AG09309 (cell line): ENCODE measurements around the gene CDC42SE1.

ENCODE experiments used
- DNase-seq: peaks from one replicate; pipeline ENCODE4 v3.0.0-alpha.2; 2010; ENCODE audit warnings: low read depth
- H3K4me3 ChIP-seq: 2 replicates; pipeline ENCODE4 v1.5.1; 2011; ENCODE audit warnings: mild to moderate bottlenecking, low read depth, low read length, moderate library complexity; ENCODE audit not compliant: control insufficient read depth
- TF ChIP-seq, protein P1 (sequence below): IDR thresholded peaks from 2 replicates; pipeline ENCODE4 v1.5.1; 2011; ENCODE audit warnings: mild to moderate bottlenecking, low read depth, low read length, inconsistent platforms; ENCODE audit not compliant: insufficient read depth, control insufficient read depth; ENCODE audit errors: missing control alignments

CDC42SE1 gene

DNA sequence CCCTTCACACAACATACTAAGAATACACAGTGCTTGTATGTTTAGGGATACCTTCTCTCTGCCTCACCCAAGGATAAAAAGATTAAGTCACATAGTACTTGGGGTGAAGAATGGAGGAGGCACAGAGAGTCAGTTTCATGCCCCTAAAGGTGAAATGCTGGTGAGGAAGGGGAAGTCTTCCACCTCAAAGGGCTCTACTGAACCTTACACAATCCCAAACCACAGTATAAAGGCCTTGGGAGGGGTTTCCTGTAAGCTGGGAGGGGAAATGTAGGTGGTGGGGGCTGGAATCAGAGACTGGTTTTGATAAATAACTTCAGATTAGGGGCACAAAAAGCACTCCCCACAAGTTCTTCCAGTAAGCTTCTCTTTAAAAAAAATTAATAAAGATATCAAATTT lies 56.2 kb downstream of the CDC42SE1 start:
- TF ChIP-seq, protein P1, sequence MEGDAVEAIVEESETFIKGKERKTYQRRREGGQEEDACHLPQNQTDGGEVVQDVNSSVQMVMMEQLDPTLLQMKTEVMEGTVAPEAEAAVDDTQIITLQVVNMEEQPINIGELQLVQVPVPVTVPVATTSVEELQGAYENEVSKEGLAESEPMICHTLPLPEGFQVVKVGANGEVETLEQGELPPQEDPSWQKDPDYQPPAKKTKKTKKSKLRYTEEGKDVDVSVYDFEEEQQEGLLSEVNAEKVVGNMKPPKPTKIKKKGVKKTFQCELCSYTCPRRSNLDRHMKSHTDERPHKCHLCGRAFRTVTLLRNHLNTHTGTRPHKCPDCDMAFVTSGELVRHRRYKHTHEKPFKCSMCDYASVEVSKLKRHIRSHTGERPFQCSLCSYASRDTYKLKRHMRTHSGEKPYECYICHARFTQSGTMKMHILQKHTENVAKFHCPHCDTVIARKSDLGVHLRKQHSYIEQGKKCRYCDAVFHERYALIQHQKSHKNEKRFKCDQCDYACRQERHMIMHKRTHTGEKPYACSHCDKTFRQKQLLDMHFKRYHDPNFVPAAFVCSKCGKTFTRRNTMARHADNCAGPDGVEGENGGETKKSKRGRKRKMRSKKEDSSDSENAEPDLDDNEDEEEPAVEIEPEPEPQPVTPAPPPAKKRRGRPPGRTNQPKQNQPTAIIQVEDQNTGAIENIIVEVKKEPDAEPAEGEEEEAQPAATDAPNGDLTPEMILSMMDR = no peak
- DNase-seq = no peak
- no peak overlapping the region for H3K4me3 ChIP-seq

DNA sequence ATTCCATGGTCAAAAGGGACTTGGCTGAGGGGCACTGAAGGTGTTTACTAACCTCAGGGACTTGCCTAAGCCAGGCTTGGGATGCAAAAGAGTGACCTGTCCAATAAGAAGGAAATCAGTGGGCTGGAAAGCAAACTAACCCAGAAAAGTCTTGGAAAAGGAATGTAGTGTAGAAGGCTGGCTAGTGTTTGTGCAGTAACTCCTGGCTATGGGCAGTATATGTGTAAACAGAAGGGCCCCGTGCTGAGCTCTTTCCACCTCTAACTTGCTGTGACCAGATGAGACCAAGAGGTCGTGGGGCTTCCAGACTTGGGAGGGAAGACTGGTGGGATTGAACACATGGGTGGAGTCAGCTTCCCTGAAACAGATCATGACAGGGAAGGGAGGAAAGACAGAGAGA lies 56.8 kb downstream of the CDC42SE1 start:
- no peak for DNase-seq
- H3K4me3 ChIP-seq = no peak overlapping the region
- TF ChIP-seq, protein P1 = no peak

DNA sequence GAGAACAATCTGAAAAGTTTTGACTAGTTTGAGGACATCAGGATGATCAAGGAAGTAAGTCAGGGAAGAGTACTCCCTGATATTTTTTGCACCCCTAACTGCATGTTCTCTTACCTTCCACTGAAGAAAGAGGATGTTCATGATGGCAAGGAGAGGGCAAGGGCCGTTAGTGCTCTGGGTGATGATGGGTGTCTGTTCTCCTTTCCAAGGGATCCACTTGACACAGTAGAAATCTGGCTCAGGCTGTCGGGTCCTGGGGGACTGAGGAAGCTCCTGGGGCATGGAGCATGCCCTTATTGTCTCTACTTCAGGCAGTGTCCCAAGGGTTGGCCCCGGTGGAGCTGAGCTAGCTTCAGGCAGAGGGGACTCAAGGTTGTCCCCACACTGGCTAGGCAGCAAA lies 57.4 kb downstream of the CDC42SE1 start:
- no peak for DNase-seq
- H3K4me3 ChIP-seq = no peak overlapping the region
- TF ChIP-seq, protein P1 = no peak

DNA sequence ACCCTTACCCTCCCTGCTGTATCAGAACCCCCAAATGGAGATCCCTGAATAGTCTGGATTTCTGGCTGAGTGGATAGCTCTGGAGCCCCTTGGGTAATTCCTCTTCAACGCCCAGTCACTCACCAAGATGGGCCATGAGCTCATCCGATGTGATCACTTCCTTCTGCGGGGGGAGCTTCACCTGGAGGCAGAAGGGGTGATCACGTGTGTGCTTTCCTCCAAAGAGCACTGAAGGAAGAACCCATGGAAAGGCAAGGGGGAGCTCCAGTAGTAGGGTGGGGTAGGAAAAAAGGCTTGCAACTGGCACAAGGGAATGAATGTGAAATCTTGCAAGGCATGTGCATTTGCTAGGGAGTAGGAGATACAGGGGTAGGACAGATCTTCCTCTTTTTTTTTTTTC lies 57.8 kb downstream of the CDC42SE1 start:
- no peak overlapping the region for H3K4me3 ChIP-seq
- no peak for DNase-seq
- TF ChIP-seq, protein P1 = no peak
